Heart left ventricle (tissue), 13 donors: Measurements from ENCODE around the gene PPP2R3A.

Experiments
- CTCF ChIP-seq, 12 donors: fragments of 200-600 bp; sonication (generic) in 4 of 12; IDR thresholded peaks; one replicate each; pipeline versions ENCODE4 v1.5.0 to v1.8.0; 2018 to 2022; ENCODE audit warnings: antibody characterized with exemption in 12 of 12, mild to moderate bottlenecking in 5 of 12
- POLR2A ChIP-seq, 2 donors: fragments of 450-650 bp; IDR thresholded peaks; one replicate each; pipeline ENCODE4 v1.6.1; 2017; ENCODE audit warnings: antibody characterized with exemption in 2 of 2, mild to moderate bottlenecking in 2 of 2, moderate library complexity in 2 of 2
- donor health status: ischemic (EF 13 %, LVEDD 7.1; RV severe dilation, severe dysfunction).
- donor health status: DM: no; HTN: yes; CAD: no.
- donor health status: DM: no; HTN: no; CAD: no.
- donor health status: ischemic (EF 25% LVEDD 6.9; RV normal size, moderate dysfunction).
- donor health status: ischemic (EF 25% LVEDD 5.7; RV mildly dilated, moderate dysfunction).
- donor health status: ischemic (EF 35%, LVEDD 5.7; RV mildly dilated, moderate dysfunction).
- donor health status: nonischemic (EF 11% LVEDD 7.7; RV severe dilation, severe dysfunction).
- donor health status: DM: yes; HTN: yes; CAD: no.
- donor health status: PGD.
- donor health status: ischemic (EF 29% LVEDD 5.4; RV normal size, mild dysfunction).
- donor health status: nonischemic (EF 23%, LVEDD 6.1; RV moderate dilation, normal function).

GRCh38 chr3:136023264-136023978, 57.9 kb downstream of the PPP2R3A start:
- TF ChIP-seq POLR2A (IDR thresholded peaks at IDR 0.05) (no peak), CTCF (IDR thresholded peaks at IDR 0.05) (no peak)
